SU-DHL-6 (cell line): Measurements from ENCODE around the gene GIPC2.

Experiments
- H2AFZ ChIP-seq: fragments of 200-600 bp; sonication (generic); 2 replicates; pipeline ENCODE4 v1.6.1; 2014; ENCODE audit warnings: low read depth, mild to moderate bottlenecking, moderate library complexity, mixed read lengths, antibody characterized with exemption, low read length; ENCODE audit not compliant: severe bottlenecking
- H3F3A ChIP-seq: fragments of 200-600 bp; shearing (Covaris generic); 2 replicates; pipeline ENCODE4 v1.6.0; 2016; ENCODE audit warnings: antibody characterized with exemption, mild to moderate bottlenecking; ENCODE audit not compliant: insufficient read depth
- H3K27ac ChIP-seq: fragments of 200-600 bp; sonication (generic); 2 replicates; pipeline ENCODE4 v1.5.1; 2016; ENCODE audit warnings: low read depth, mild to moderate bottlenecking, low read length, moderate library complexity, mixed read lengths
- H3K27me3 ChIP-seq: fragments of 200-600 bp; sonication (generic), shearing (Covaris generic); 2 replicates; pipeline ENCODE4 v1.6.0; 2014; ENCODE audit warnings: mild to moderate bottlenecking, low read length
- H3K36me3 ChIP-seq: fragments of 200-600 bp; sonication (generic); 2 replicates; pipeline ENCODE4 v1.6.1; 2014; ENCODE audit warnings: mild to moderate bottlenecking, low read length, mixed read lengths
- H3K4me2 ChIP-seq: fragments of 300-600, 200-600 bp; shearing (Covaris generic), sonication (generic); 2 replicates; pipeline ENCODE4 v1.6.0; 2014; ENCODE audit warnings: low read length, low read depth, mild to moderate bottlenecking; ENCODE audit not compliant: poor library complexity, severe bottlenecking
- H3K4me3 ChIP-seq: fragments of 200-600 bp; sonication (generic); 2 replicates; pipeline ENCODE4 v1.5.1; 2014; ENCODE audit warnings: antibody characterized with exemption, low read length, mild to moderate bottlenecking, mixed read lengths; ENCODE audit not compliant: insufficient read depth, poor library complexity, severe bottlenecking
- H3K79me2 ChIP-seq: fragments of 200-600 bp; sonication (generic); 2 replicates; pipeline ENCODE4 v1.6.1; 2014; ENCODE audit warnings: mild to moderate bottlenecking, low read length, moderate library complexity; ENCODE audit not compliant: insufficient read depth
- H3K9ac ChIP-seq: fragments of 200-600 bp; sonication (generic); 2 replicates; pipeline ENCODE4 v1.7.0; 2014; ENCODE audit warnings: mild to moderate bottlenecking, low read length
- H3K9me2 ChIP-seq: fragments of 200-600 bp; sonication (generic); replicated peaks from 2 replicates; pipeline ENCODE4 v1.6.1; 2014; ENCODE audit warnings: low read length; ENCODE audit not compliant: insufficient read depth
- H3K9me3 ChIP-seq: fragments of 200-600 bp; sonication (generic); 2 replicates; pipeline ENCODE4 v1.6.1; 2014; ENCODE audit warnings: low read length, mixed read lengths; ENCODE audit not compliant: insufficient read depth
- H4K20me1 ChIP-seq: fragments of 200-600 bp; sonication (generic); 2 replicates; pipeline ENCODE4 v1.6.1; 2014; ENCODE audit warnings: low read depth, mild to moderate bottlenecking, antibody characterized with exemption, low read length, moderate library complexity, mixed read lengths
- EZH2phosphoT487 ChIP-seq: fragments of 200-600 bp; sonication (generic), shearing (Covaris generic); conservative IDR thresholded peaks from 2 replicates; pipeline ENCODE4 v1.6.1; 2018; ENCODE audit warnings: mild to moderate bottlenecking, antibody characterized with exemption, low read length, moderate library complexity, mixed read lengths
- TF ChIP-seq, protein P1 (sequence below): fragments of 200-600 bp; sonication (generic); IDR thresholded peaks from one replicate; pipeline ENCODE4 v1.5.1; 2017; ENCODE audit warnings: antibody characterized with exemption, mild to moderate bottlenecking, low read length, moderate library complexity; ENCODE audit not compliant: insufficient read depth, poor library complexity, severe bottlenecking

Gene GIPC2

DNA sequence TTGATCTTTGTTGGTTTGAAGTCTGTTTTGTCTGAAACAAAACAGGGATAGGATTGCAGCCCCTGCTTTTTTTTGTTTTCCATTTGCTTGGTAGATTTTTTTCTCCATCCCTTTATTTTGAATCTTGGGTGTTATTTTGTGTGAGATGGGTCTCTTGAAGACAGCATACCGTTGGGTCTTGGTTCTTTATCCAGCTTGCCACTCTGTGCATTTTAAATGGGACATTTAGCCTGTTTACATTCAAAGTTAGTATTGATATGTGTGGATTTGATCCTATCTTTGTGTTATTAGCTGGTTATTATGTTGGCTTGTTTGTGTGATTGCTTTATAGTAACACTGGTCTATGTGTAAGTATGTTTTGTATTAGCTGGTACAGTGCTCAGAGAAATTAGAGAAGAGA lies 40.9 kb downstream of the GIPC2 start:
- no peaks in the 10 kb centered on the region for H3K27me3 ChIP-seq
- no peak for TF ChIP-seq EZH2phosphoT487
- TF ChIP-seq, protein P1, sequence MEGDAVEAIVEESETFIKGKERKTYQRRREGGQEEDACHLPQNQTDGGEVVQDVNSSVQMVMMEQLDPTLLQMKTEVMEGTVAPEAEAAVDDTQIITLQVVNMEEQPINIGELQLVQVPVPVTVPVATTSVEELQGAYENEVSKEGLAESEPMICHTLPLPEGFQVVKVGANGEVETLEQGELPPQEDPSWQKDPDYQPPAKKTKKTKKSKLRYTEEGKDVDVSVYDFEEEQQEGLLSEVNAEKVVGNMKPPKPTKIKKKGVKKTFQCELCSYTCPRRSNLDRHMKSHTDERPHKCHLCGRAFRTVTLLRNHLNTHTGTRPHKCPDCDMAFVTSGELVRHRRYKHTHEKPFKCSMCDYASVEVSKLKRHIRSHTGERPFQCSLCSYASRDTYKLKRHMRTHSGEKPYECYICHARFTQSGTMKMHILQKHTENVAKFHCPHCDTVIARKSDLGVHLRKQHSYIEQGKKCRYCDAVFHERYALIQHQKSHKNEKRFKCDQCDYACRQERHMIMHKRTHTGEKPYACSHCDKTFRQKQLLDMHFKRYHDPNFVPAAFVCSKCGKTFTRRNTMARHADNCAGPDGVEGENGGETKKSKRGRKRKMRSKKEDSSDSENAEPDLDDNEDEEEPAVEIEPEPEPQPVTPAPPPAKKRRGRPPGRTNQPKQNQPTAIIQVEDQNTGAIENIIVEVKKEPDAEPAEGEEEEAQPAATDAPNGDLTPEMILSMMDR: no peak
- H3K9me3 ChIP-seq: no peaks in the 10 kb centered on the region
- no peak overlapping the region for H3K4me3 ChIP-seq
- no peaks in the 10 kb centered on the region for H3K79me2 ChIP-seq
- no peak overlapping the region for H3K4me2 ChIP-seq
- no peak overlapping the region for H3K9ac ChIP-seq
- no peaks in the 10 kb centered on the region for H3F3A ChIP-seq
- H2AFZ ChIP-seq: no peak overlapping the region
- no peaks in the 10 kb centered on the region for H4K20me1 ChIP-seq
- H3K9me2 ChIP-seq: no peaks in the 10 kb centered on the region
- no peak overlapping the region for H3K27ac ChIP-seq
- no peaks in the 10 kb centered on the region for H3K36me3 ChIP-seq

DNA sequence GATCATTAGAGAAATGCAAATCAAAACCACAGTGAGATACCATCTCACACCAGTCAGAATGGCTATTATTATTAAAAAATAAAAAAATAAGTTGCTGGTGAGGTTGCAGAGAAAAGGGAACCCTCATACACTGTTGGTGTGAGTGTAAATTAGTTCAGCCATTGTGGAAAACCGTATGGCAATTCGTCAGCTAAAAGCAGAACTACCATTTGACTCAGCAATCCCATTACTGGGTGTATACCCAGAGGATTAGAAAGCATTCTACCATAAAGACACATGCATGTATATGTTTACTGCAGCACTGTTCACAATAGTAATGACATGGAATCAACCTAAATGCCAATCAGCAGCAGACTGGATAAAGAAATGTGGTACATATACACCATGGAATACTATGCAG lies 42.2 kb downstream of the GIPC2 start:
- Histone ChIP-seq H2AFZ (no peak overlapping the region), H3K27me3 (no peaks in the 10 kb centered on the region), H3K9ac (no peak overlapping the region), H3K4me3 (no peak overlapping the region), H3F3A (no peaks in the 10 kb centered on the region), H3K36me3 (no peaks in the 10 kb centered on the region), H3K27ac (no peak overlapping the region), H3K79me2 (no peaks in the 10 kb centered on the region), H3K9me3 (no peaks in the 10 kb centered on the region), H4K20me1 (no peaks in the 10 kb centered on the region), H3K9me2 (no peaks in the 10 kb centered on the region), H3K4me2 (no peak overlapping the region)
- TF ChIP-seq, protein P1: no peak
- TF ChIP-seq EZH2phosphoT487: no peak

DNA sequence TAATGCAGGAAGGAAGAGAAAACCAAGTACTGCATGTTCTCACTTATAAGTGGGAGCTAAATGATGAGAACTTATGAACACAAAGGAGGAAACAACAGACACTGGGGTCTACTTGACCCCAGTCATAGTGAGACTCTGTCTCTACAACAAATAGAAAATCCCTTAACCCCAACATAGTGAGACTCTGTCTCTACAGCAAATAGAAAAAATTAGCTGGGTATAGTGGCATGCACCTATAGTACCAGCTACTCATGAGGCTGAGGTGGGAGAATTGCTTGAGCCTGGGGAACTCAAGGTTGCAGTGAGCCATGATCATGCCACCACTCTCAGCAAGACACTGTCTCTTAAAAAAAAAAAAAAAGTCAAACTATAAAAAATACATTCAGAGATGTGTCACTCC lies 42.7 kb downstream of the GIPC2 start:
- Histone ChIP-seq H3K36me3 (no peaks in the 10 kb centered on the region), H3K9ac (no peak overlapping the region), H4K20me1 (no peaks in the 10 kb centered on the region), H3F3A (no peaks in the 10 kb centered on the region), H3K4me3 (no peak overlapping the region), H3K9me3 (no peaks in the 10 kb centered on the region), H3K9me2 (no peaks in the 10 kb centered on the region), H3K4me2 (no peak overlapping the region), H3K79me2 (no peaks in the 10 kb centered on the region), H3K27me3 (no peaks in the 10 kb centered on the region), H2AFZ (no peak overlapping the region), H3K27ac (no peak overlapping the region)
- TF ChIP-seq, protein P1: no peak
- TF ChIP-seq EZH2phosphoT487: no peak

DNA sequence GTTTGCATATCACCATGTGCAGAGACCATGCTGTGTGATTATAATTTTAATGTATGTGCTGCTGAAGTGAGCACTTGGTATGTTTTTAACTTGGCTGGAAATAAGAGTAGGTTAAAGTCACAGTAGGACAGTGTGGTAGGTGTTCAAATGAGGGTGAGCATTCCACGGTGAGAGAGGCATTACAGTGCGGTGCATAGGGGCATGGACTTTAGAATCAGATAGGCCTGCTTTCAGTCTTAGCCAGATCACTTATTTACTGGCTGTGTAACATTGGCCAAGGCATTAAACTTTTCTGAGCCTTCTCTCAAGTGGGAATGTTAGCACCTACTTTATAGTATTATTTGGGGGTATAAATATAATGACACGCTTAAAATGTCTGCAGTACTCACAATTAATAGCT lies 43.2 kb downstream of the GIPC2 start:
- Histone ChIP-seq H3F3A (no peaks in the 10 kb centered on the region), H3K4me3 (no peak overlapping the region), H3K9me2 (no peaks in the 10 kb centered on the region), H4K20me1 (no peaks in the 10 kb centered on the region), H3K9me3 (no peaks in the 10 kb centered on the region), H3K36me3 (no peaks in the 10 kb centered on the region), H3K9ac (no peak overlapping the region), H3K4me2 (no peak overlapping the region), H3K79me2 (no peaks in the 10 kb centered on the region), H3K27me3 (no peaks in the 10 kb centered on the region), H3K27ac (no peak overlapping the region), H2AFZ (no peak overlapping the region)
- TF ChIP-seq, protein P1: no peak
- no peak for TF ChIP-seq EZH2phosphoT487
